Upper lobe of right lung (tissue), 1 donor: Measurements from ENCODE around the gene GABRG3. TPM values are rescaled to one million over a fixed set of nuclear protein-coding genes. Genes with fewer than 3 reads are reported as not detected.

Source experiments
- ATAC-seq: fragments of 200-7000 bp; cut with Tn5 transposase; one replicate; pipeline ENCODE4 v1.9.1; 2020; ENCODE audit warnings: mild to moderate bottlenecking, moderate library complexity
- DNase-seq: peaks from one replicate; pipeline ENCODE4 v3.0.0-alpha.2; 2020
- H3K27ac ChIP-seq: fragments of 200-600 bp; one replicate; pipeline ENCODE4 v1.8.0; 2022
- H3K27me3 ChIP-seq: fragments of 200-600 bp; one replicate; pipeline ENCODE4 v1.8.0; 2022; ENCODE audit warnings: mild to moderate bottlenecking
- H3K36me3 ChIP-seq: fragments of 200-600 bp; one replicate; pipeline ENCODE4 v1.8.0; 2022
- H3K4me1 ChIP-seq: fragments of 200-600 bp; one replicate; pipeline ENCODE4 v1.8.0; 2022
- H3K4me3 ChIP-seq: fragments of 200-600 bp; one replicate; pipeline ENCODE4 v1.8.0; 2022; ENCODE audit warnings: mild to moderate bottlenecking
- H3K9me3 ChIP-seq: fragments of 200-600 bp; one replicate; pipeline ENCODE4 v1.8.0; 2022
- intact Hi-C: fragments of 100-400 bp; cut with DNase I; formaldehyde crosslinking; loops from one replicate; pipeline ENCODE4 v1.11.0; 2022
- total RNA-seq: library from RNA; stranded (reverse); fragmentation: NEBNext Ultra II Directional; extraction: Animal tissue kit (Norgen Biotek cat#: 25700); gene quantifications from one replicate; pipeline ENCODE4 v1.2.1, GENCODE V29; 2021
- TF ChIP-seq, protein P1 (sequence below): fragments of 200-600 bp; IDR thresholded peaks from one replicate; pipeline ENCODE4 v1.8.0; 2022; ENCODE audit warnings: antibody characterized with exemption
- donor health status: DM: no; HTN: yes; CAD: no; lungs with severe emphysema.

The GABRG3 gene
- total RNA-seq, 1 donor from 2014 or later: not detected

DNA sequence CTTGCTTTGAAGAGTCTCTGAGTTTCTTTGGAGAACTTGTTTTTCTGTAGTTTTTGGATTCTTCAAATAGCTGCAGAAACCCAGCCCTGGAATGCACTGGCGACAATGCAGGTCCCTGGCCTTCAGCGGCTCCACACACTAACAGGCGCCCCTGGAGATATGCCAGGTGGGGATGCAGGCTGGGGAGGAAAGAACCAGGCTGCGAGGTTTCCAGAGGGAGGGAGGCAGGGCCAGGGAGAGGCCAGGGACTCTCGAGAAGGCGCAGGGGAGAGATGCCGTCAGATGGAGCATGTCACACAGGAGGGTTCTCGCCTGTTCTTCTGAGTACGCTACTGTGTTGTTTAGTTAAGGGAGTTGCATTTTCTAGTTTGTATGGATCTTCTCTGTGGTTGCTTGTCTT lies 283.1 kb downstream of the GABRG3 start:
- Histone ChIP-seq H3K9me3 (no peaks in the 10 kb centered on the region), H3K4me1 (no peaks in the 10 kb centered on the region), H3K27ac (no peak overlapping the region), H3K36me3 (no peaks in the 10 kb centered on the region), H3K4me3 (no peak overlapping the region), H3K27me3 (no peaks in the 10 kb centered on the region)
- intact Hi-C loops: no loop called here
- no peak for ATAC-seq
- no peak for DNase-seq
- TF ChIP-seq, protein P1, sequence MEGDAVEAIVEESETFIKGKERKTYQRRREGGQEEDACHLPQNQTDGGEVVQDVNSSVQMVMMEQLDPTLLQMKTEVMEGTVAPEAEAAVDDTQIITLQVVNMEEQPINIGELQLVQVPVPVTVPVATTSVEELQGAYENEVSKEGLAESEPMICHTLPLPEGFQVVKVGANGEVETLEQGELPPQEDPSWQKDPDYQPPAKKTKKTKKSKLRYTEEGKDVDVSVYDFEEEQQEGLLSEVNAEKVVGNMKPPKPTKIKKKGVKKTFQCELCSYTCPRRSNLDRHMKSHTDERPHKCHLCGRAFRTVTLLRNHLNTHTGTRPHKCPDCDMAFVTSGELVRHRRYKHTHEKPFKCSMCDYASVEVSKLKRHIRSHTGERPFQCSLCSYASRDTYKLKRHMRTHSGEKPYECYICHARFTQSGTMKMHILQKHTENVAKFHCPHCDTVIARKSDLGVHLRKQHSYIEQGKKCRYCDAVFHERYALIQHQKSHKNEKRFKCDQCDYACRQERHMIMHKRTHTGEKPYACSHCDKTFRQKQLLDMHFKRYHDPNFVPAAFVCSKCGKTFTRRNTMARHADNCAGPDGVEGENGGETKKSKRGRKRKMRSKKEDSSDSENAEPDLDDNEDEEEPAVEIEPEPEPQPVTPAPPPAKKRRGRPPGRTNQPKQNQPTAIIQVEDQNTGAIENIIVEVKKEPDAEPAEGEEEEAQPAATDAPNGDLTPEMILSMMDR: no peak

DNA sequence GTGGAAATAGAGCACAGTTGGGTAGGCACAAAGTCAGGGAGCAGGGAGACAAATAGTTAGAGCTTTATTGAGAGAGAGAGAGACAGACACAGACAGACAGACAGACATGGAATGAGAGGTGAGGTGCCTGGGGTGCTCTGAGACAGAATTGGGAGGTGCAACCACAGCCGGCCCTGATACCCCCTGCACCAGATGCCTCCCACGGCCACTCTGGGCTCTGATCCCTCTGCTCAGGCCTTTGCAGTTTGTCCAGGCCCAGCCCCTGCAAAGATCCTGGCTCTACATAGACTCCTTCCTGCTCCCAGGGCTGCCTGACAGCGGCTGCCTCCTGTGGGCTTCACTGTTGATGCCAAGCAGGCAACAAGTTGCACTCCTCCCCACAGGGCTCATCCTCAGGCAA lies 283.8 kb downstream of the GABRG3 start:
- Histone ChIP-seq H3K4me1 (no peaks in the 10 kb centered on the region), H3K27me3 (no peaks in the 10 kb centered on the region), H3K9me3 (no peaks in the 10 kb centered on the region), H3K36me3 (no peaks in the 10 kb centered on the region), H3K27ac (no peak overlapping the region), H3K4me3 (no peak overlapping the region)
- no peak for DNase-seq
- intact Hi-C loops: no loop called here
- ATAC-seq: no peak
- TF ChIP-seq, protein P1: no peak

DNA sequence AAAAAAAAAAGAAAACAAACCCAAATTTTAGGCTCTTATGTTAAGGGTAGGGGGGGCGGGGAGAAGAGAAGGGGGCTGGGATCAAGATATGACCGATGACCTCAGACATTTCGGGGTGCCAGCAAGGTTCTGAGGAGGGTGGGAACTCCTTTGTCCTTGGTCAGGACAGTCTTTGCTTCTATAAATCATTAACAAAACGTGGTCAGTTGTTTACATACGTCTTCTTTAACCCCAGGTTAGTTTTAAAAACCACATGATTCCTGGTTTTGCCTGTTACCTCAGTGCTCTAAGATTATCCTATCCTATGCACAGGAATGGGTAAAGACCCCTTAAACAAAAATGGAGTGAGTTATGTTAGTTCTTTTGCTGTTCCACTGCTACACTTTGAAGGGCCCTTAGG lies 285.5 kb downstream of the GABRG3 start:
- Histone ChIP-seq H3K27me3 (no peaks in the 10 kb centered on the region), H3K27ac (no peak overlapping the region), H3K4me3 (no peak overlapping the region), H3K9me3 (no peaks in the 10 kb centered on the region), H3K4me1 (no peaks in the 10 kb centered on the region), H3K36me3 (no peaks in the 10 kb centered on the region)
- no peak for ATAC-seq
- intact Hi-C loops: no loop called here
- TF ChIP-seq, protein P1: no peak
- no peak for DNase-seq

DNA sequence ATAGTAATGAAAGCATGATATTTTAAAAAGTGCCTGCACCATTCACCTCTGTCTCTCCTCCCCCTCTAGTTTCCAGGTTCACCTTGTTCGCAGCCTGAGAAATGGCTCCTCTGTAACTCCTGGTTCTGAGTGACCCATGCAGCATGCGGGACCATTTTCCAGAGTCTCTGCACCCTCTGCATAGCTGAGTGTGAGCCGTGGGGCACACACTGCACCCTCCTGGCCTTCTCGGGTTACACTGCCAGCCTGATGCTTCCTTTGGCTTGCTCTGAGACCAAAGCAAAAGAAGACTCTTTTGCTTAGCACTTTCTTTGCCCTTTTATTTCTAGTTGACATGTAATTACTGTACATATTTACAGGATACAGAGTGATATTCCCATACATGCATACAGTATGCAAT lies 287.3 kb downstream of the GABRG3 start:
- Histone ChIP-seq H3K9me3 (no peaks in the 10 kb centered on the region), H3K36me3 (no peaks in the 10 kb centered on the region), H3K4me1 (no peaks in the 10 kb centered on the region), H3K27ac (no peak overlapping the region), H3K27me3 (no peaks in the 10 kb centered on the region), H3K4me3 (no peak overlapping the region)
- TF ChIP-seq, protein P1: no peak
- intact Hi-C loops: no loop called here
- ATAC-seq (no peak), DNase-seq (no peak)

DNA sequence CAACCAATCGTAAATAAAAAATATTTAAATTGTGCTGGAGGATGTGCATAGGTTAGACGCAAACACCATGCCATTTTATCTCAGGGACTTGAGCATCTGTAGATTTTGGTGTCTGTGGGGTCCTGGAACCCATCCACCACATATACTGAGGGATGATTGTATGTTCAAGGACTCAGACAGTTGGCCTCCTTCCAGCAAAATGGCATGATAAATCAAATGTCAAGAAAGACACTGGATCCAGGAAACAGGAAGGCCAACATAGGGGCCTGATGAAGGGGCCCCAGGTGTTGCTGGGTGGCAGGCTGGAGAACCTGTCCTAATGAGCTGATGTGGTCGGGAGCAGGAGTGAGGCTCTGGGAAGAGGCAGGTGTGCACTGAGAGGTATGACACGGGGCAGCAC lies 289.5 kb downstream of the GABRG3 start:
- no peak overlapping the region for H3K4me3 ChIP-seq
- TF ChIP-seq, protein P1: no peak

DNA sequence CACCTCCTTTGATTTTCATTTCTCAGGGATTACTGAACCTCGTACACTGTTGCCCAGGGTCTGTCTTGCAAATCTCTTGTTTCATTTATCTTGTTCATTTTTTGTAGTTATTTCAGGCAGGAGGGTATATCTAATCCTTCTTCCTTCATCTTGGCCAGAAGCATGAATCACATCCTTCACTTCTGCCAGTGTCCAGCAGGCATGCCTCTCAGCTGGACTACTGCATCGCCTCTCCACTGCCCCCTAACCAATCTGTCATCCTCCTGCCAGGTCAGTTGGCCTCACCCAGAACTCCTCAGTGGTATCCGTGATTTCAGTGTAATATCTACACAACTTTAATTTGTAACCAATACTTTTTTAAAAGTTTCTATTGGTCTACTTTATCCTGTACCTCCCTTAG lies 297.9 kb downstream of the GABRG3 start:
- Histone ChIP-seq H3K36me3 (no peaks in the 10 kb centered on the region), H3K27me3 (no peaks in the 10 kb centered on the region), H3K4me1 (no peaks in the 10 kb centered on the region), H3K4me3 (no peak overlapping the region), H3K27ac (no peak overlapping the region), H3K9me3 (no peaks in the 10 kb centered on the region)
- TF ChIP-seq, protein P1: no peak
- ATAC-seq: no peak
- no peak for DNase-seq
- intact Hi-C loops: no loop called here

More for the DNA sequence above, 289.5 kb downstream of the GABRG3 start:
- H3K4me1 ChIP-seq: no peaks in the 10 kb centered on the region
- ATAC-seq (no peak), DNase-seq (no peak)
- H3K27me3 ChIP-seq: no peaks in the 10 kb centered on the region
- H3K9me3 ChIP-seq: no peaks in the 10 kb centered on the region
- no peak overlapping the region for H3K27ac ChIP-seq
- intact Hi-C loops: no loop called here
- no peaks in the 10 kb centered on the region for H3K36me3 ChIP-seq
